Measurements from ENCODE around the gene BRCC3. TPM values are rescaled to one million over a fixed set of nuclear protein-coding genes. Genes with fewer than 3 reads are reported as not detected.

The BRCC3 gene
- total and polyA plus RNA-seq, 2 experiments from 2014 or later, result 13.4 to 27.2 TPM

- H4K20me1 ChIP-seq (ENCODE audit: insufficient read depth, poor library complexity, severe bottlenecking), result no peaks in the 10 kb centered on the region
- H3K4me2 ChIP-seq, result peak overlapping the region; percentile 83
- peak overlapping the region; percentile 78 for H2AFZ ChIP-seq
- peaks cover 24% of the 10 kb centered on the region for H3K79me2 ChIP-seq
- DNase-seq (ENCODE audit: low spot score), result no peak
- H3K27ac ChIP-seq, result peak overlapping the region; percentile 85
- no peaks in the 10 kb centered on the region for H3K36me3 ChIP-seq (replicated peaks; ENCODE audit: insufficient read depth, low read depth)
- TF ChIP-seq, protein P1, sequence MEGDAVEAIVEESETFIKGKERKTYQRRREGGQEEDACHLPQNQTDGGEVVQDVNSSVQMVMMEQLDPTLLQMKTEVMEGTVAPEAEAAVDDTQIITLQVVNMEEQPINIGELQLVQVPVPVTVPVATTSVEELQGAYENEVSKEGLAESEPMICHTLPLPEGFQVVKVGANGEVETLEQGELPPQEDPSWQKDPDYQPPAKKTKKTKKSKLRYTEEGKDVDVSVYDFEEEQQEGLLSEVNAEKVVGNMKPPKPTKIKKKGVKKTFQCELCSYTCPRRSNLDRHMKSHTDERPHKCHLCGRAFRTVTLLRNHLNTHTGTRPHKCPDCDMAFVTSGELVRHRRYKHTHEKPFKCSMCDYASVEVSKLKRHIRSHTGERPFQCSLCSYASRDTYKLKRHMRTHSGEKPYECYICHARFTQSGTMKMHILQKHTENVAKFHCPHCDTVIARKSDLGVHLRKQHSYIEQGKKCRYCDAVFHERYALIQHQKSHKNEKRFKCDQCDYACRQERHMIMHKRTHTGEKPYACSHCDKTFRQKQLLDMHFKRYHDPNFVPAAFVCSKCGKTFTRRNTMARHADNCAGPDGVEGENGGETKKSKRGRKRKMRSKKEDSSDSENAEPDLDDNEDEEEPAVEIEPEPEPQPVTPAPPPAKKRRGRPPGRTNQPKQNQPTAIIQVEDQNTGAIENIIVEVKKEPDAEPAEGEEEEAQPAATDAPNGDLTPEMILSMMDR (IDR thresholded peaks at IDR 0.05; ENCODE audit: poor library complexity), result no peak
- TF ChIP-seq EZH2 (IDR thresholded peaks at IDR 0.05; ENCODE audit: borderline replicate concordance) (no peak), EZH2phosphoT487 (IDR thresholded peaks at IDR 0.05; ENCODE audit: low read depth, severe bottlenecking, unreplicated experiment) (no peak)
- H3K4me1 ChIP-seq (ENCODE audit: insufficient read depth), result peaks cover 6% of the 10 kb centered on the region
- H3K27me3 ChIP-seq, result no peaks in the 10 kb centered on the region
- 53% methylated on average over 25 of the region's 25 CpGs for WGBS (ENCODE audit: low lambda C conversion rate, missing lambda C conversion rate)
- peak overlapping the region; percentile 63 for H3K4me3 ChIP-seq
- H3K9me2 ChIP-seq (replicated peaks; ENCODE audit: insufficient read depth), result no peaks in the 10 kb centered on the region
- no peaks in the 10 kb centered on the region for H3K9me3 ChIP-seq (ENCODE audit: low read depth)
These were observed 479 bp downstream of the BRCC3 start for GRCh38 chrX:155071694-155072280.

- DNase-seq (ENCODE audit: low spot score), result peak; percentile 10
- no peak overlapping the region for H3K27ac ChIP-seq
- H3K4me3 ChIP-seq, result no peak overlapping the region
- no peaks in the 10 kb centered on the region for H3K79me2 ChIP-seq
- H3K4me1 ChIP-seq (ENCODE audit: insufficient read depth), result no peaks in the 10 kb centered on the region
- TF ChIP-seq EZH2 (IDR thresholded peaks at IDR 0.05; ENCODE audit: borderline replicate concordance), result no peak
- TF ChIP-seq, protein P1 (IDR thresholded peaks at IDR 0.05; ENCODE audit: poor library complexity), result no peak
- TF ChIP-seq EZH2phosphoT487 (IDR thresholded peaks at IDR 0.05; ENCODE audit: low read depth, severe bottlenecking, unreplicated experiment), result no peak
- no peaks in the 10 kb centered on the region for H3K9me2 ChIP-seq (replicated peaks; ENCODE audit: insufficient read depth)
- no peaks in the 10 kb centered on the region for H3K27me3 ChIP-seq
- no peaks in the 10 kb centered on the region for H3K36me3 ChIP-seq (replicated peaks; ENCODE audit: insufficient read depth, low read depth)
- H3K4me2 ChIP-seq, result no peak overlapping the region
- no peak overlapping the region for H2AFZ ChIP-seq
- H3K9me3 ChIP-seq (ENCODE audit: low read depth), result no peaks in the 10 kb centered on the region
- 84% methylated on average over 24 of the region's 24 CpGs for WGBS (ENCODE audit: low lambda C conversion rate, missing lambda C conversion rate)
- H4K20me1 ChIP-seq (ENCODE audit: insufficient read depth, poor library complexity, severe bottlenecking), result no peaks in the 10 kb centered on the region
These were observed 15.0 kb downstream of the BRCC3 start for GRCh38 chrX:155086202-155086840.

DNA sequence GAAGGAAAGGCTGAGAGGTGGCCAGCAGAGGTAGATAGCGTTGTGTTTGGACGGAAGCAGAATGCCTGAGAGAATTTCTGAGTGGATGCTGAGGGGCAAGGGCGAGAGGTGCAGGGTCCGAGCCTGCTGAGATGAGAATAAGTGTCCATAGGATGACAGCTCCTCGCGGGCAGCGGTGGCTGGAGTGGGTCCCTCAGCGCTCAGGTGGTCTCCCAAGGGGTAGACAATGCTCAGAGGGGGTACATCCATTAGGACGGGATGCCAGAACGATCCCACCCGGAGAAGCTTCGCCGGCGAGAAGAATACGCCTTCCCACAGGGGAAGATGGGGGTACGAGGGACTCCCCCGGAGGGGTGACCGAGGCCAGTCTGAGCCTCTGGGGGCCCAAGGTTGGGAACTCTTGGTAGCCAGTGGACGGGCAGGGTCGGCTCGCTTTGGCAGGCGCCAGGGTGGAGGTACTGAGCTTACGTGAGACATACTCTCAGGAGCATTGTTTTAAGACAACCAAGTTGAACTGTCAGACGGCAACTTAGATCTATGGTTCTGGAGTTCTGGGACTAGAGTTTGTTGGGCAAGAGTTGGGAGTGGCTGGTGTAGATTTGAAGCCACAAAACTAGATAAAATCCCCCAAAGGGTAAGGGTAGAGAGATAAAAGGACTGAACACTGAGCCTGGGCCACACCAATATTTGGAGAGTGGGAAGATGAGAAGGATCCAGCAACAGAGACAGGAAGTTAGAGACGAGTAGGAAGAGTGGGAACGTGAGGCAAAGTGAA, 15.8 kb downstream of the BRCC3 start:
- TF ChIP-seq EZH2phosphoT487 (IDR thresholded peaks at IDR 0.05; ENCODE audit: low read depth, severe bottlenecking, unreplicated experiment) (no peak), EZH2 (IDR thresholded peaks at IDR 0.05; ENCODE audit: borderline replicate concordance) (no peak)
- TF ChIP-seq, protein P1 (IDR thresholded peaks at IDR 0.05; ENCODE audit: poor library complexity), result no peak
- no peak for DNase-seq (ENCODE audit: low spot score)
- Histone ChIP-seq H3K9me3 (ENCODE audit: low read depth) (no peaks in the 10 kb centered on the region), H3K4me3 (no peak overlapping the region), H2AFZ (no peak overlapping the region), H3K4me2 (no peak overlapping the region), H3K27ac (no peak overlapping the region), H3K9me2 (replicated peaks; ENCODE audit: insufficient read depth) (no peaks in the 10 kb centered on the region), H3K4me1 (ENCODE audit: insufficient read depth) (no peaks in the 10 kb centered on the region), H4K20me1 (ENCODE audit: insufficient read depth, poor library complexity, severe bottlenecking) (no peaks in the 10 kb centered on the region), H3K79me2 (no peaks in the 10 kb centered on the region), H3K36me3 (replicated peaks; ENCODE audit: insufficient read depth, low read depth) (no peaks in the 10 kb centered on the region), H3K27me3 (no peaks in the 10 kb centered on the region)
- WGBS (ENCODE audit: low lambda C conversion rate, missing lambda C conversion rate), result 93% methylated on average over 26 of the region's 26 CpGs
